T-cell (primary cell): Measurements from ENCODE around the gene MARS1. TPM values are rescaled to one million over a fixed set of nuclear protein-coding genes. Genes with fewer than 3 reads are reported as not detected.
"Not testable (repeated sequence)": the region's sequence is repeated elsewhere in the genome, so short reads cannot be mapped to it uniquely, and the experiment has no call there.

ENCODE experiments used
- ATAC-seq, 4 experiments: fragments of 200-7000 bp in 3 of 4; fragments of 150-1000 bp in 1 of 4; cut with Tn5 transposase; replicated peaks in 1 of 4; 1 replicate in 3 of 4; 2 replicates in 1 of 4; pipeline ENCODE4 v1.10.0; 2021; ENCODE audit warnings: moderate library complexity in 3 of 4, mild to moderate bottlenecking in 2 of 4, moderate number of reproducible peaks in 1 of 4
- CTCF ChIA-PET, 2 donors: fragments of 300-600 bp; sonication (Branson Sonifier 250); formaldehyde crosslinking; loops; one replicate each; lab custom pipeline; 2022; ENCODE audit warnings: antibody characterized with exemption in 2 of 2; lab: Charles Lee
- POLR2A ChIA-PET, 2 donors: fragments of 300-600 bp; sonication (Branson Sonifier 250); formaldehyde crosslinking; loops; one replicate each; lab custom pipeline; 2022; ENCODE audit warnings: antibody characterized with exemption in 2 of 2; lab: Charles Lee
- DNase-seq, 35 experiments: peaks; one replicate each; pipeline versions ENCODE4 v3.0.0 to v3.0.0-alpha.2; 2013 to 2023
- H3K27ac ChIP-seq: one replicate; pipeline ENCODE4 v1.5.1; 2013; ENCODE audit warnings: low read length
- H3K27me3 ChIP-seq, 2 experiments: replicated peaks in 1 of 2; 1 replicate in 1 of 2; 2 replicates in 1 of 2; pipeline versions ENCODE4 v1.6.1 to v1.7.0; 2013; ENCODE audit warnings: low read length in 1 of 2, mixed read lengths in 1 of 2; ENCODE audit not compliant: control insufficient read depth in 2 of 2, insufficient read depth in 2 of 2; ENCODE audit errors: extremely low read depth in 1 of 2
- H3K36me3 ChIP-seq, 2 donors: 1 replicate in 1 of 2; 2 replicates in 1 of 2; pipeline versions ENCODE4 v1.6.1 to v1.7.0; 2013; ENCODE audit warnings: low read length in 1 of 2; ENCODE audit not compliant: control insufficient read depth in 2 of 2, insufficient read depth in 1 of 2; ENCODE audit errors: extremely low read depth in 1 of 2
- H3K4me1 ChIP-seq, 2 experiments: 1 replicate in 1 of 2; 2 replicates in 1 of 2; pipeline versions ENCODE4 v1.6.1 to v1.7.0; 2013; ENCODE audit warnings: low read length in 2 of 2, mixed read lengths in 1 of 2; ENCODE audit not compliant: insufficient read depth in 2 of 2, control insufficient read depth in 1 of 2; ENCODE audit errors: extremely low read depth in 1 of 2
- H3K4me3 ChIP-seq, 2 donors: 1 replicate in 1 of 2; 2 replicates in 1 of 2; pipeline versions ENCODE4 v1.5.1 to v1.7.0; 2013; ENCODE audit warnings: mild to moderate bottlenecking in 2 of 2, low read length in 1 of 2, moderate library complexity in 1 of 2; ENCODE audit not compliant: control insufficient read depth in 1 of 2; ENCODE audit errors: extremely low read depth in 1 of 2
- H3K9me3 ChIP-seq: 2 replicates; pipeline ENCODE4 v1.7.0; 2013
- H3K27ac Mint-ChIP-seq, 2 donors: one replicate each; pipeline ENCODE4 v1.8.0; 2020 to 2021; ENCODE audit warnings: mild to moderate bottlenecking in 2 of 2, mixed read lengths in 2 of 2
- H3K27me3 Mint-ChIP-seq, 2 donors: one replicate each; pipeline ENCODE4 v1.8.0; 2021 to 2022; ENCODE audit warnings: mixed read lengths in 2 of 2
- H3K36me3 Mint-ChIP-seq: one replicate; pipeline ENCODE4 v1.8.0; 2021; ENCODE audit warnings: mixed read lengths
- H3K4me1 Mint-ChIP-seq, 3 donors: one replicate each; pipeline ENCODE4 v1.8.0; 2020 to 2022; ENCODE audit warnings: mixed read lengths in 3 of 3, mild to moderate bottlenecking in 1 of 3
- H3K4me3 Mint-ChIP-seq, 3 donors: one replicate each; pipeline ENCODE4 v1.8.0; 2020 to 2022; ENCODE audit warnings: mild to moderate bottlenecking in 3 of 3, mixed read lengths in 3 of 3, moderate library complexity in 3 of 3
- H3K9me3 Mint-ChIP-seq, 3 donors: one replicate each; pipeline ENCODE4 v1.8.0; 2020 to 2022; ENCODE audit warnings: mixed read lengths in 3 of 3
- WGBS: methylation state at CpG from one replicate; pipeline ENCODE4 v1.1.5; 2013; ENCODE audit warnings: missing lambda C conversion rate; ENCODE audit not compliant: insufficient coverage; 5-methylcytosine and 5-hydroxymethylcytosine counted together
- total RNA-seq, 35 experiments: library from RNA in 6 of 35; stranded (reverse) in 6 of 35; fragments of 120-200 nt in 1 of 35; gene quantifications; one replicate each; pipeline versions ENCODE4 v1.2.1 to v1.2.4 and lab custom pipeline; 2013 to 2026

MARS1 gene
- total RNA-seq, 5 donors from 2014 or later (not counting 1 experiment from before 2014, with no cell fraction given), result 167 to 350 (median 320) TPM

GRCh38 chr12:57496822-57497221 is 9.0 kb downstream of the MARS1 start:
- Histone ChIP-seq H3K36me3 (peaks cover 14 to 57% of the 10 kb centered on the region in 2 donors), H3K4me1 (no peaks in the 10 kb centered on the region), H3K27me3 (no peaks in the 10 kb centered on the region), H3K4me3 (no peak overlapping the region), H3K9me3 (no peaks in the 10 kb centered on the region), H3K27ac (no peak overlapping the region)
- peaks cover 2 to 11% (median 3%) of the 10 kb centered on the region in 3 donors for H3K4me1 Mint-ChIP-seq
- DNase-seq (no peak), ATAC-seq (no peak)
- H3K4me3 Mint-ChIP-seq, result no peak overlapping the region
- ChIA-PET POLR2A (no interaction called here), CTCF (no interaction called here)
- H3K27ac Mint-ChIP-seq, result peak overlapping the region in 1 of 2 donors; percentile 29
- H3K36me3 Mint-ChIP-seq, result peaks cover 49% of the 10 kb centered on the region
- no peaks in the 10 kb centered on the region for H3K27me3 Mint-ChIP-seq
- no peaks in the 10 kb centered on the region for H3K9me3 Mint-ChIP-seq

GRCh38 chr12:57497223-57498131 is 9.6 kb downstream of the MARS1 start:
- ATAC-seq (no peak), DNase-seq (no peak)
- Mint-ChIP-seq H3K27ac (peak overlapping the region in 1 of 2 donors; percentile 29), H3K9me3 (no peaks in the 10 kb centered on the region), H3K4me3 (no peak overlapping the region), H3K27me3 (no peaks in the 10 kb centered on the region), H3K36me3 (peaks cover 54% of the 10 kb centered on the region), H3K4me1 (peaks cover 2 to 11% (median 3%) of the 10 kb centered on the region in 3 donors)
- WGBS, result 96% methylated on average over 10 of the region's 12 CpGs
- Histone ChIP-seq H3K9me3 (no peaks in the 10 kb centered on the region), H3K27ac (no peak overlapping the region), H3K4me3 (no peak overlapping the region), H3K4me1 (no peaks in the 10 kb centered on the region), H3K36me3 (peaks cover 14 to 59% of the 10 kb centered on the region in 2 donors), H3K27me3 (no peaks in the 10 kb centered on the region)
- ChIA-PET CTCF (no interaction called here), POLR2A (no interaction called here)

- no peak overlapping the region for H3K4me3 Mint-ChIP-seq
- WGBS, result 97% methylated on average over 6 of the region's 9 CpGs
- H3K27me3 Mint-ChIP-seq, result no peaks in the 10 kb centered on the region
- H3K27ac Mint-ChIP-seq, result no peak overlapping the region
- ChIA-PET CTCF (no interaction called here), POLR2A (no interaction called here)
- H3K9me3 ChIP-seq, result no peaks in the 10 kb centered on the region
- ATAC-seq (no peak), DNase-seq (no peak)
- peaks cover 11 to 58% of the 10 kb centered on the region in 2 donors for H3K36me3 ChIP-seq
- no peaks in the 10 kb centered on the region for H3K4me1 ChIP-seq
- peaks cover 51% of the 10 kb centered on the region for H3K36me3 Mint-ChIP-seq
- peaks cover 0 to 11% (median 2%) of the 10 kb centered on the region in 3 donors for H3K4me1 Mint-ChIP-seq
- H3K4me3 ChIP-seq, result no peak overlapping the region
- H3K27me3 ChIP-seq, result no peaks in the 10 kb centered on the region
- H3K9me3 Mint-ChIP-seq, result no peaks in the 10 kb centered on the region
- no peak overlapping the region for H3K27ac ChIP-seq
Observed at GRCh38 chr12:57498132-57498502, 10.2 kb downstream of the MARS1 start.

GRCh38 chr12:57498571-57498970 is 10.7 kb downstream of the MARS1 start:
- 80% methylated on average over 1 of the region's 4 CpGs for WGBS
- Mint-ChIP-seq H3K27me3 (no peaks in the 10 kb centered on the region), H3K9me3 (no peaks in the 10 kb centered on the region), H3K4me3 (no peak overlapping the region), H3K27ac (no peak overlapping the region), H3K4me1 (peaks cover 0 to 11% (median 2%) of the 10 kb centered on the region in 3 donors), H3K36me3 (peaks cover 52% of the 10 kb centered on the region)
- H3K4me1 ChIP-seq, result no peaks in the 10 kb centered on the region
- H3K36me3 ChIP-seq, result peaks cover 11 to 61% of the 10 kb centered on the region in 2 donors
- ATAC-seq, result no peak
- ChIA-PET CTCF (interaction anchor here in 1 of 2 donors (0.6 kb wide), 1 partner anchor 132 kb away, joined by 4 read pairs; no protein-coding TSS in a partner anchor), POLR2A (no interaction called here)
- no peak for DNase-seq
- no peak overlapping the region for H3K27ac ChIP-seq
- no peaks in the 10 kb centered on the region for H3K9me3 ChIP-seq
- H3K4me3 ChIP-seq, result no peak overlapping the region
- H3K27me3 ChIP-seq, result no peaks in the 10 kb centered on the region

GRCh38 chr12:57500213-57500612 is 12.3 kb downstream of the MARS1 start:
- Mint-ChIP-seq H3K27ac (no peak overlapping the region), H3K4me3 (no peak overlapping the region), H3K9me3 (no peaks in the 10 kb centered on the region), H3K36me3 (peaks cover 61% of the 10 kb centered on the region), H3K27me3 (no peaks in the 10 kb centered on the region), H3K4me1 (peaks cover 0 to 11% (median 2%) of the 10 kb centered on the region in 3 donors)
- ATAC-seq (no peak), DNase-seq (no peak)
- Histone ChIP-seq H3K27me3 (no peaks in the 10 kb centered on the region), H3K27ac (no peak overlapping the region), H3K9me3 (no peaks in the 10 kb centered on the region), H3K36me3 (peaks cover 17 to 74% of the 10 kb centered on the region in 2 donors), H3K4me1 (no peaks in the 10 kb centered on the region), H3K4me3 (no peak overlapping the region)
- WGBS, result over 99% methylated on average over 8 of the region's 11 CpGs
- CTCF ChIA-PET, result no interaction called here
- POLR2A ChIA-PET, result interaction anchor here in 1 of 2 donors (0.7 kb wide), 1 partner anchor 80 kb away, joined by 3 read pairs; no protein-coding TSS in a partner anchor

GRCh38 chr12:57502311-57502969 is 14.6 kb downstream of the MARS1 start:
- H3K36me3 Mint-ChIP-seq, result peaks cover 53% of the 10 kb centered on the region
- H3K27me3 Mint-ChIP-seq, H3K9me3 Mint-ChIP-seq, H3K4me1 Mint-ChIP-seq, DNase-seq, H3K9me3 ChIP-seq, H3K27ac Mint-ChIP-seq, H3K27me3 ChIP-seq, H3K4me1 ChIP-seq, ATAC-seq, H3K4me3 Mint-ChIP-seq, H3K4me3 ChIP-seq, H3K27ac ChIP-seq: not testable (repeated sequence)
- ChIA-PET CTCF (interaction anchor here in 1 of 2 donors (0.7 kb wide), 2 partner anchors 57 to 316 kb away, joined by 3 to 6 read pairs; no protein-coding TSS in a partner anchor), POLR2A (interaction anchor here in 1 of 2 donors (0.6 to 0.7 kb wide), 3 partner anchors 192 to 273 kb away, joined by 5 to 9 read pairs (median 5); partner anchors contain the start of gene SHMT2)
- 100% methylated on average over 3 of the region's 22 CpGs for WGBS
- H3K36me3 ChIP-seq, result peaks cover 17 to 76% of the 10 kb centered on the region in 2 donors
